ENCODE data around the gene TNIK.
"Not testable (repeated sequence)": the region's sequence is repeated elsewhere in the genome, so short reads cannot be mapped to it uniquely, and the experiment has no call there.

Gene TNIK

GRCh38 chr3:171468296-171468906, 8.2 kb upstream of the TNIK start:
- DNase-seq = no peak

DNA sequence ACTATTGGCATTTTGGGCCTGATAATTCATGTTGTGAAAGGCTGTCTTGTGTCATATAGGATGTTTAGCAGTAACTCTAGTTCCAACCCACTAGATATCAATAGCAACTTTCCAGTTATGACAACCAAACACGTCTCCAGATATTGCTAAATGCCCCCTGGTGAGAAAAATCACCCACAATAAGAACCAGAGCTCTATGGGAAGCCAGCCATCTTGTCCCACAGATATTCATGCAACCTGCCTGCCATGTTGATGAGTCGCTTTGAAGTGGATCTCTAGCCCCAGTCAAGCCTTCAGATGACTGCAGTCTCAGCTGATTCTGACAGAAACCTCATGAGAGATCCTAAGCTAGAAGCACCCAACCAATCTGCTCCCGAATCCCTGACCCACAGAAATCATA, 5.6 kb upstream of the TNIK start:
- DNase-seq = no peak

GRCh38 chr3:171464462-171464861, 4.3 kb upstream of the TNIK start:
- DNase-seq = no peak

DNA sequence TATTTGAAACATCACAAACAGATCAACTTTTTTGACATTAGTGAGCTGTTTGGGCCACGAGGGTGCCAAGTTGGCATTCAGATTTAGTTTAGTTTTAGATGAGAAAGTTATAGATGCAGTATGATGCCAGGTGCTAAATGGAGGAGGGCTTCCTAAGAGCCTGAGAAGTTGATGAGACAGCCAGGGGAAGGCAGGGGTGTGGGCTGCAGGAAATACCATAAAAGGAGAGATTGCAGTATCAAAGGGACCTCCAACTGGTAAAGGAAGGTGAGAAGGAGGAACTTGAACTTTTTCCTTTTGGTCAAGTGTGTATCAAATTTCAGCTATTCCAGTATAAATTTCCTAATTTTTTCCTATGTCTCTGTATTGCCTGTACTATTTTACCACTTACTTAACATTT, 2.0 kb upstream of the TNIK start:
- DNase-seq = no peak

GRCh38 chr3:171461525-171461917, 1.3 kb upstream of the TNIK start:
- DNase-seq = no peak

- DNase-seq = peak; percentile 32
These were observed 720 bp upstream of the TNIK start for GRCh38 chr3:171460725-171461524.

DNA sequence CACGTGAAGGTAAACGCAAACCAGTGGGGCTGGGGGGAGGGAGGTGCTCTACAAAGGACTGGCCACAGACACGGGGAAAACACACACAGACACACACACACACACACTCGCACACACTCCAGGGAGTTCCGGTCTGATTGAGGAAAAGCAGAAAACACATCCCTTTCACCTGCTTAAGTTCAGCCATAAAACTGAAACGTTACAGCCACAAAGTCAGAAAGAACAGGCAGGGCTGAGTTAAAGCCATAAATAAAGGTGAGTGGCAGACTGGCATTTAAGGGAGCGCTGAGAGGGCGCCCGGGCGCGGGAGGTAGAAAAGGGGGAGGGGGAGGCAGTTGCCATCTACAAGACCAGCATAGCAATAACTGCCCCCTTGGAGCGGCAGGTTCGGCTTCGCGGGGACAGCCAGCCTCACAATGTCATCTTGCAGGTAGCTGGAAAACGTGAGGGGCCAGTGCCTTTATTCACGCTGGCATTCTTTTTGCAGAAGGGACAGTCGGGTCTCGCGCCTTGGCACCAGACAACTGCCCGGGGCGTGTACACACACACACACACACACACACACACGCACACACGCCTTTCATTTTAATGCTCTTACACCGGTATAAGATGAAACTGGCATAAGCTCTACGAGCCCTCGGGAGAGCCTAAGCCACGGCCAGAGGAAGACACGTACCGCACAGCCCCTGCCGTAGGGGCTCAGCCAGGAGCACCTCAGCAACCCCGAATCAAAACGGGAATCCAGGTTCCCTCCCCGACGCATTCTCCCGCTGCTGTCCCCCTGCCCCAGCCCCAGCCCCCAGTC, 866 bp downstream of the TNIK start:
- peak; percentile 34 for DNase-seq

DNA sequence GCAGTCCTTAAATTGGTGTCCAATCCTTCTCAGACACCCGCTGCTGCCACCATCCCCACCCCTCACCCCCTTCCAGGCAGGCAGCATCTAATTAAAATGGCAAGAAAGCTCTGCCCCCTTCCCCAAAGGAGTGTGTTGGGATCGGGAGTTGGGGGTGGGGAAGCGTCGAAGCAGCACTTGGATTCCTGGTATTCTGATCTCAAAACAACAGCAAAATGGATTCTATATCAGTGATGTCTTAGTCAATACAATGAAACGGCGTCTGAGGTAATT, 1.4 kb downstream of the TNIK start:
- DNase-seq = no peak

DNA sequence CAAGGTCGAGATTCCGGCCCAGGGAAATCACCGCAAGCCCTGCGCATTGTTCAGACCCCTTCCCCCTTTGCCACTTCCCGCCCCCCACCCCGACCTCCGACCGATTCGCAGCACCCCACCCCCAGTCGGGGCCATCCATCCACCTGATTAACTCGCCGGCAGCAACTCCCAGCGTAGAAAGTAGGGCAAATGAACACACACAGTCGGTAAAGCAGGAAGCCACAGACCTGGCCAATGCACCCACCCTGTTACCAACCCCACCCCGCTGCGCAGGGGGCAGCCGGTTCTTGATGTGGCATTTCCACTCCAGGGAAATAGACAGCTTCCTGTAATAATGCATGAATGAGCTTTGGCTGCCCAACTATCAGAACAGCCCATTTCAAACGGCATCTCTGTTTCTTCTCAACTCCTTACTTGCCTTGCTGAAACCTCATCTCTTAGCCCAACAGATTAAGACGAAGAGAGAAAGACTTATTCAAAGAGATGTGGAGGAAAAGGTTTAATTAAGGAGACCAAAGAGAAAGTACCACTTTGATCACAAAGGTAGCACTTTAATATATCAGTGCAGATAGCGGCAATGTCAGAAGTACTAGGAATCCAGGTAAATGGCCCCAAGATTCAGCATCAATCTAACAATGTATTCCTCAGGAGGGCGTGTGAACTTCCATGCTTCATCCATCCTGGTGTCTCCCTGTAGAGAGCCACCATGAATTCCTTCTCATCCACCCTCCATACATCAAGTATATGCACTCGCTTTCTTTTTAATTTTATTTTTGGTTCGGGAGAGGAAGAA, 1.9 kb downstream of the TNIK start:
- DNase-seq = no peak

GRCh38 chr3:171457607-171458061, 2.6 kb downstream of the TNIK start:
- DNase-seq = no peak

GRCh38 chr3:171456765-171457606, 3.2 kb downstream of the TNIK start:
- DNase-seq = no peak

- DNase-seq = no peak
These were observed 4.3 kb downstream of the TNIK start for GRCh38 chr3:171455603-171456550.

DNA sequence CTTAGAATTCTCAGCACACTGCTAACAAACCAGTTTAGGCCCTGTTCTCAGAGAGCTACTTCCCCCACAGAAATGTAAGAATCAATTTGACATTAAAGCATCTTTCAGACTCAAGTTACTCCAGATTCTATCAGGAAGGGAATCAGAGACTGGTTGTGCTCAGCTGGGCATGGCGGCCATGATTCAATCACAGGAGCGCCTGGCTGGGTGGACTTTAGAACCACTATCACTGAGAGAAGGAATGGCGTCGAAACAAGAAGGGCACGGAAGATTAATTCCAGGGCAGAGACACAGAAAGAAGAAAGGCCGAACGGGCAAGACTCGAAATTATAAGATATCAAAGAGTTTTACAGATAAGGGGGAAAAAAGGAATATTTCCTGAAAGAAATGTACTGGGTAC, 6.2 kb downstream of the TNIK start:
- no peak for DNase-seq

DNA sequence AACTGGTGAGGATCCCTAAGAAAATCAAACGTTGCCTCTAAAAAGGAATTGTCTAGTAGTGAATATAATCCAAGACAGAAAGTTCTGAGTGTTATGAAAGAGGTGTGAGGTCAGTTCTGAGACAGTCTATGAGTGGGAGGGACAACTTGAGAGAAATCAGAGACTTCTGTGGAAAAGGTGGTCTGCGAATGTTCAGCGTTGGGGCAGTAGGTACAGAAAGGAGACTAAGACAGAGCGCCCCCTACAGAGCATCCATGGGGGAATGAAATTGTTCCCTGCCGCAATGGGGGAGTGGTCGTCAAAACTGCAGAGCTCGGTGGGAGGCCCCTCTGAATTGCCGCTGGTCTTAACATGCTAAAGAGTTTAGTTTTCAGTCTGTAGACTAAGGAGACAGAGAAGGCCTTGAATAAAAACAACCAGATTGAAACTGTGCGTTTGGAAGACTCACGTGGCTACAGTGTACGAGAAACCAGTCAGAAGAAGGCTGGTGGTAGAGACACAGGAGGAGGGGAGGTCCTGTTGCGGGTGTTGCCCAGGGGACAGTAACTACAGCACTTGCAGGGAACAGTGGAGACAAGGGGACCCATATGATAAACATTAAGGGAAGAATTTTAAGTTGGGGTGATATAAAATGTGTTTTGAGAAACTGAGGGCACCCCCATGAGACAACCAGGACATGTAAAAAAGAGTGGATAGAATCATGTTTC, 6.9 kb downstream of the TNIK start:
- no peak for DNase-seq

- no peak for DNase-seq
These were observed 7.9 kb downstream of the TNIK start for GRCh38 chr3:171452328-171452727.

DNA sequence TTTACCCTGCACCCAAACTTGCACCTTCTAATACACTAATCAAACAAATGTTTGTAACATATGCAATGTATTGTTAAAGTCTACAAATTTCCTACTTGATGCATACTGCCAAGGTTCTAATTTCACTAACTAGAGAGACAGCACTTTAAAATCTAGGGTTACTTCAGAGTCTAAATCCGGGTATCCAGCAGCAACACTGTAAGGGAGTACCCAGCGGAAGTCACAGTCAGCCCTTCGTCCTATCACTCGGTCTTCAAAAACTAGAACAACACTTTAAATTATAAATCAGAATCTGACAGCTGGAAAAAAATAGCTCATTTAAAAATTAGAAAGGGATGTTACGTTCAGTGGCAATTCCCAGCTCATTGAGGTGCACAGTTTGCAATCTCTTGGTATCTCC, 8.3 kb downstream of the TNIK start:
- DNase-seq = no peak

DNA sequence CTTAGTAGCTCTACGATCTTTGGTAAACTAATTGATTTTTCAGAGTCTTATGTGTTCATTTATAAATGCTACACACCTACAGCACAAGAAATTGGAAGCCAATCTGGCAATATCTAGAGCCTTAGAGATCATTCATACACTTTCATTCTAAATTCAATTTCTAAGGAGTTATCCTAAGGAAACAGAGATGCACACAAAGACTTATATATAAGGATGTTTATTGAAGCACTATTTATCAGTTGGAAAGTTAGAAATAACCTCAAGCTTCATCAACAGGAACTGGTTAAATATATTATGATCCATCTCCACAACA, 12.7 kb downstream of the TNIK start:
- DNase-seq = not testable (repeated sequence)

GRCh38 chr3:171446801-171447578, 13.2 kb downstream of the TNIK start:
- no peak for DNase-seq

GRCh38 chr3:171446301-171446700, 13.9 kb downstream of the TNIK start:
- DNase-seq = no peak

Measured in NCI-H1436 treated with DMSO at 0.1 percent for 48 hours (cell line).